HL-60 (cell line): ENCODE results near the gene GCNT2.

Experiments used
- DNase-seq, 2 experiments: peaks; one replicate each; pipeline ENCODE4 v3.0.0-alpha.2; 2010 to 2020; ENCODE audit warnings: low read depth in 1 of 2, low spot score in 1 of 2
- H3K27ac ChIP-seq: fragments of 250-450 bp; sonication (Bioruptor Pico); replicated peaks from 2 replicates; pipeline ENCODE4 v1.5.1; 2020; ENCODE audit warnings: mild to moderate bottlenecking, moderate library complexity
- H3K27me3 ChIP-seq: fragments of 250-450 bp; sonication (Bioruptor Pico); 2 replicates; pipeline ENCODE4 v1.5.1; 2021; ENCODE audit warnings: mild to moderate bottlenecking, moderate library complexity; ENCODE audit not compliant: insufficient read depth, poor library complexity, severe bottlenecking
- H3K4me3 ChIP-seq: replicated peaks from 2 replicates; pipeline ENCODE4 v1.5.1; 2011; ENCODE audit warnings: mild to moderate bottlenecking, control low read depth, low read length; ENCODE audit not compliant: insufficient read depth
- GABPA ChIP-seq: IDR thresholded peaks from 2 replicates; pipeline ENCODE4 v1.6.1; 2012; ENCODE audit warnings: low read depth
- POLR2AphosphoS5 ChIP-seq: IDR thresholded peaks from 2 replicates; pipeline ENCODE4 v1.6.1; 2012; ENCODE audit warnings: low read depth
- SPI1 ChIP-seq: IDR thresholded peaks from 2 replicates; pipeline ENCODE4 v1.6.1; 2012; ENCODE audit warnings: low read depth, mild to moderate bottlenecking, borderline replicate concordance
- TF ChIP-seq, protein P1 (sequence below): IDR thresholded peaks from one replicate; pipeline ENCODE4 v1.5.1; 2011; ENCODE audit warnings: low read length, control low read depth, inconsistent platforms; ENCODE audit not compliant: insufficient read depth
- TF ChIP-seq, protein P2 (sequence below): IDR thresholded peaks from 2 replicates; pipeline ENCODE4 v1.6.1; 2012; ENCODE audit warnings: low read depth; ENCODE audit not compliant: insufficient replicate concordance

GCNT2 gene

DNA sequence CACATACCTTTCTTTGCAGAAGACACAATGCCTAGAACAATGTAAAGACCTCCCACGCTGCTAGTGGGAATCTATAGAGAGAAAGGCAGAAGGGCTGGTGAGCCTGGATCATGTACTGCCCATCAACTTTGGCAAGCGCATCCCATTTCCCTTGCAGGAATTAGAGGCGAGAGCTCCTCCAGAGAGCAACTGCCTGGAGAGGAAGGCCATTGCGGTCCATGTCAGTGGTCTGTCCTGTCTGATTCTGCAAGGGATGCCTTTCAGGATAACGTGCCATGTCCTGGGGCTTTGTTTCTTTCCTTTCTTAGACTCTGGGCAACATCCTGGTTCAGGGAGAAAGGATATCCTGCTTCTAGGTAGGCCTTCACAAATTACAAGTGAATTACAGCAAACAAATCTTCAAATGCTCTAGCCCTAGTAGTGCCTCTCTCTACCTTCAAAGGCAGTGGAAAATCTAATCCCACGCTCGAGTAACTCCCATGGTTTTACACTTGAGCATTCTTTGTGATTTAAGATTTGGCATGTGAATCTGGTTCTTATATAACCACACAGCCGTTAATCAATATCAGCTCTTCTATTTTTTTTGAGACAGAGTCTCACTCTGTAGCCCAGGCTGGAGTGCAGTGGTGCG lies 38.5 kb downstream of the GCNT2 start:
- Histone ChIP-seq H3K27ac (no peak overlapping the region), H3K4me3 (no peak overlapping the region), H3K27me3 (no peaks in the 10 kb centered on the region)
- DNase-seq = no peak
- TF ChIP-seq GABPA (no peak), POLR2AphosphoS5 (no peak), SPI1 (no peak)
- TF ChIP-seq, protein P1, sequence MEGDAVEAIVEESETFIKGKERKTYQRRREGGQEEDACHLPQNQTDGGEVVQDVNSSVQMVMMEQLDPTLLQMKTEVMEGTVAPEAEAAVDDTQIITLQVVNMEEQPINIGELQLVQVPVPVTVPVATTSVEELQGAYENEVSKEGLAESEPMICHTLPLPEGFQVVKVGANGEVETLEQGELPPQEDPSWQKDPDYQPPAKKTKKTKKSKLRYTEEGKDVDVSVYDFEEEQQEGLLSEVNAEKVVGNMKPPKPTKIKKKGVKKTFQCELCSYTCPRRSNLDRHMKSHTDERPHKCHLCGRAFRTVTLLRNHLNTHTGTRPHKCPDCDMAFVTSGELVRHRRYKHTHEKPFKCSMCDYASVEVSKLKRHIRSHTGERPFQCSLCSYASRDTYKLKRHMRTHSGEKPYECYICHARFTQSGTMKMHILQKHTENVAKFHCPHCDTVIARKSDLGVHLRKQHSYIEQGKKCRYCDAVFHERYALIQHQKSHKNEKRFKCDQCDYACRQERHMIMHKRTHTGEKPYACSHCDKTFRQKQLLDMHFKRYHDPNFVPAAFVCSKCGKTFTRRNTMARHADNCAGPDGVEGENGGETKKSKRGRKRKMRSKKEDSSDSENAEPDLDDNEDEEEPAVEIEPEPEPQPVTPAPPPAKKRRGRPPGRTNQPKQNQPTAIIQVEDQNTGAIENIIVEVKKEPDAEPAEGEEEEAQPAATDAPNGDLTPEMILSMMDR = no peak
- TF ChIP-seq, protein P2, sequence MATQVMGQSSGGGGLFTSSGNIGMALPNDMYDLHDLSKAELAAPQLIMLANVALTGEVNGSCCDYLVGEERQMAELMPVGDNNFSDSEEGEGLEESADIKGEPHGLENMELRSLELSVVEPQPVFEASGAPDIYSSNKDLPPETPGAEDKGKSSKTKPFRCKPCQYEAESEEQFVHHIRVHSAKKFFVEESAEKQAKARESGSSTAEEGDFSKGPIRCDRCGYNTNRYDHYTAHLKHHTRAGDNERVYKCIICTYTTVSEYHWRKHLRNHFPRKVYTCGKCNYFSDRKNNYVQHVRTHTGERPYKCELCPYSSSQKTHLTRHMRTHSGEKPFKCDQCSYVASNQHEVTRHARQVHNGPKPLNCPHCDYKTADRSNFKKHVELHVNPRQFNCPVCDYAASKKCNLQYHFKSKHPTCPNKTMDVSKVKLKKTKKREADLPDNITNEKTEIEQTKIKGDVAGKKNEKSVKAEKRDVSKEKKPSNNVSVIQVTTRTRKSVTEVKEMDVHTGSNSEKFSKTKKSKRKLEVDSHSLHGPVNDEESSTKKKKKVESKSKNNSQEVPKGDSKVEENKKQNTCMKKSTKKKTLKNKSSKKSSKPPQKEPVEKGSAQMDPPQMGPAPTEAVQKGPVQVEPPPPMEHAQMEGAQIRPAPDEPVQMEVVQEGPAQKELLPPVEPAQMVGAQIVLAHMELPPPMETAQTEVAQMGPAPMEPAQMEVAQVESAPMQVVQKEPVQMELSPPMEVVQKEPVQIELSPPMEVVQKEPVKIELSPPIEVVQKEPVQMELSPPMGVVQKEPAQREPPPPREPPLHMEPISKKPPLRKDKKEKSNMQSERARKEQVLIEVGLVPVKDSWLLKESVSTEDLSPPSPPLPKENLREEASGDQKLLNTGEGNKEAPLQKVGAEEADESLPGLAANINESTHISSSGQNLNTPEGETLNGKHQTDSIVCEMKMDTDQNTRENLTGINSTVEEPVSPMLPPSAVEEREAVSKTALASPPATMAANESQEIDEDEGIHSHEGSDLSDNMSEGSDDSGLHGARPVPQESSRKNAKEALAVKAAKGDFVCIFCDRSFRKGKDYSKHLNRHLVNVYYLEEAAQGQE = no peak

DNA sequence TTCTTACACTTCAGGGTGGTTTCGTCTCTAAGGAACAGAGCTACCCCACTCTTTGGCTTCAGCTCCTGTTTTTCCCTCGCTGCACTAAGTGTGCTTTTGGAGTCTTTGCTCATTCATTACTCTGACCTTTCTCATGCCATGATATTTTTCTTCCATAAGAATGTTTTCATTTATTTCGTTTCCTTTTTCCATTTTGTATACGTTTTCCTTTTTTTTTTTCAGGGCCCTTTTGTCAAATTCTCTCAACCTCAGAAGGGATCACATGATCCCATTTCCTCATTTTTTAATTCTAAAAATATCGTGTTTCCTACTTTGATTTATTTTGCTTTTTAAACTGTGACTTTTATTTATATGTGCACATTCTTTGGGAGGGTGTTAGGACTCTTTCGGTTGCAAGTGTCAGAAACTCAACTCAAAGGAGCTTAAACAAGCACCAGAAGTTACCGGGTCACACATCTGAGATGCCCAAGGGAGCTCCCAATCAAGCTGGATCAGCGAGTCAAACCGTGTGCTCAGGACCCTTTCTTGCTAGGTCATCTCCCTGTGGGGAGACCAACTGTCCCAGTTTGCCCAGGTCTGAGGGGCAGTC lies 40.6 kb downstream of the GCNT2 start:
- Histone ChIP-seq H3K27ac (no peak overlapping the region), H3K4me3 (no peak overlapping the region), H3K27me3 (no peaks in the 10 kb centered on the region)
- TF ChIP-seq, protein P2 = no peak
- TF ChIP-seq SPI1 = peak; percentile 44; the same call in 1 of the 2 replicates
- no peak for DNase-seq

DNA sequence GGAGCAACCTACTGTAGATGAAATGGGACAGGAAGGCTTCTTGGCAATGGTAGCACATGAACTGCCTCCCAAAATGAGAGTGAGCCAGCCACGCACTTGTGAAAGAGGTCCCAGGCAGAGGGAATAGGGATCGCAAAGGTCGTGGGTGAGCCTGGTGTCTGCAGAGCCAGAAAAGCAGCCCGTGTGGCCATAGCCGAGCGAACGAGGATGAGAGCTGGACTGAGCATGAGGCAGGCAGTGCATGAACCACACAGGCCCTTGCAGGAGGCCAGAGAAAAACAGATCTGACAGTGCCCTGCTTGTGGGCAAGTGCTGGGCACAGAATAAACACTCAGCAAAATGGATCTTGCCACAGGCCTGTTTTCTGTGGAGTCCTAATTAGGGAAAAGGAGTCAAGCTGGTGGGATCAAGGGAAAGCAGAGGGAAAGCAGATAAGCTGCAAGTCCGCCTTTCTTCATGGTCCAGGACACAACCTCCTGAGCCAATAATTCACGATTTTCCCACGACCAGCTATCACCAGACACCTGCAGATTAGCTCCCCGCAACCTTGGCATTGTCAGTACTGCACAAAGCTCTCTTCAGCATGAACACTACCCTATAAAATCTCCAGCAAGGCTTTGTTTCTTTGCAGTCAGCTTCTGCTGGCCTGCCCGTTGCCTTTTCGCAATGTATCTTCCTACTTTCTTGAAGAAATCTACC lies 44.0 kb downstream of the GCNT2 start:
- no peak for TF ChIP-seq SPI1
- TF ChIP-seq POLR2AphosphoS5 = no peak
- TF ChIP-seq, protein P2 = no peak
- TF ChIP-seq, protein P1 = no peak
- TF ChIP-seq GABPA = no peak
- no peaks in the 10 kb centered on the region for H3K27me3 ChIP-seq
- DNase-seq = no peak
- no peak overlapping the region for H3K27ac ChIP-seq
- H3K4me3 ChIP-seq = no peak overlapping the region
